SU-DHL-6 (cell line): ENCODE data around the gene HACE1.

Experiments used
- CTCF ChIP-seq: fragments of 200-600 bp; sonication (generic); IDR thresholded peaks from one replicate; pipeline ENCODE4 v1.5.1; 2017; ENCODE audit warnings: antibody characterized with exemption, mild to moderate bottlenecking, low read length, moderate library complexity; ENCODE audit not compliant: insufficient read depth, poor library complexity, severe bottlenecking
- EZH2phosphoT487 ChIP-seq: fragments of 200-600 bp; sonication (generic), shearing (Covaris generic); conservative IDR thresholded peaks from 2 replicates; pipeline ENCODE4 v1.6.1; 2018; ENCODE audit warnings: mild to moderate bottlenecking, antibody characterized with exemption, low read length, moderate library complexity, mixed read lengths

GRCh38 chr6:104843229-104843628, 16.5 kb downstream of the HACE1 start:
- TF ChIP-seq CTCF (no peak), EZH2phosphoT487 (no peak)
